22Rv1 (cell line): ENCODE measurements around the gene RNF38.

Experiments used
- CTCF ChIP-seq: fragments of 450-650 bp; IDR thresholded peaks from 2 replicates; pipeline ENCODE4 v1.5.1; 2017; ENCODE audit warnings: mild to moderate bottlenecking
- ZFX ChIP-seq: fragments of 450-650 bp; IDR thresholded peaks from 2 replicates; pipeline ENCODE4 v1.6.1; 2017; ENCODE audit warnings: antibody characterized with exemption, borderline replicate concordance

- no peak for TF ChIP-seq CTCF
- TF ChIP-seq ZFX = no peak
These were observed 58.0 kb downstream of the RNF38 start for GRCh38 chr9:36341936-36342577.
